COR-L47 (cell line): ENCODE results near the gene GLDN.
A peak's percentile ranks its signal among the peaks of the same experiment; 100 is the strongest.

Experiments
- DNase-seq: peaks from one replicate; lab custom pipeline; 2025; lab: John Stamatoyannopoulos, UW

The GLDN gene

GRCh38 chr15:51322621-51323296 is 18.7 kb upstream of the GLDN start:
- no peak for DNase-seq

GRCh38 chr15:51323749-51324148 is 17.7 kb upstream of the GLDN start:
- DNase-seq = no peak

DNA sequence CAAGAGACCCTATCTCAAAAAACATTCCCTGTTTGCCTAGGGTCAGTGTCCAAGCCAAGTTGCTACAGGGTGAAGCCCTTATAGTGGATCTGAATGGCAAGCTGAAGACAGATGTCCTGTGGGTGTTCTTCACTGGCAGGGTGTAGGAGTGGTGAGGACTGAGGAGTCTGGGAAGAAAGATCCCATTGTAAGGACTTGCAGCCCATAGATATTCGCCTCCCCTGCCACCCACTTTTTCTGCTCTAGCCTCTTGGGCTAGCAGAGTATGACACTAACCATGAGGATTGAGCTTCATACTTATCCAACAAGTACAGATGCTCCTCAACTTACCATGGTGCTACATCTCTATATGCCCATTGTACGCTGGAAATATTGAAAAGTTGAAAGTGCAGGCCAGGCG is 16.3 kb upstream of the GLDN start:
- DNase-seq = no peak

GRCh38 chr15:51327081-51327480 is 14.4 kb upstream of the GLDN start:
- DNase-seq = peak; percentile 17

GRCh38 chr15:51328926-51329325 is 12.5 kb upstream of the GLDN start:
- DNase-seq = no peak

DNA sequence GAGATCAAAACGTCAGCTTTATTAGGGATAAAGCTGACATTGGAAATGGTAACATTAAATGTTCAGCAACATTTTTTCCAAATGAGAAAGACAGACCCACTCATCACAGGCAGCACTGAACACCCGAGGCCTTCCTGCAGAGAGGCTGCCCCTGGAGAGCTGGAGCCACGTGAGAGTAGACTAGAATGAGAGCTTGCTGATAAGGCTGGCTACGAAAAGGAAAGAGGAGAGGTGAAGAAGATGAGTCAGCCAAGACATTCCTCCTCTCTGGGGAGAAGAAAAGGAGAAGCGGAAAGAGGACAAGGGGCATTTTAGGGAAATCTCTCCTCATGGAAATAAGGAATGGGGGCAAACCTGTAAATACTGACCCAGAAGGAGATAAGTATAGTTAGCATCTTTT is 10.3 kb upstream of the GLDN start:
- DNase-seq = no peak

DNA sequence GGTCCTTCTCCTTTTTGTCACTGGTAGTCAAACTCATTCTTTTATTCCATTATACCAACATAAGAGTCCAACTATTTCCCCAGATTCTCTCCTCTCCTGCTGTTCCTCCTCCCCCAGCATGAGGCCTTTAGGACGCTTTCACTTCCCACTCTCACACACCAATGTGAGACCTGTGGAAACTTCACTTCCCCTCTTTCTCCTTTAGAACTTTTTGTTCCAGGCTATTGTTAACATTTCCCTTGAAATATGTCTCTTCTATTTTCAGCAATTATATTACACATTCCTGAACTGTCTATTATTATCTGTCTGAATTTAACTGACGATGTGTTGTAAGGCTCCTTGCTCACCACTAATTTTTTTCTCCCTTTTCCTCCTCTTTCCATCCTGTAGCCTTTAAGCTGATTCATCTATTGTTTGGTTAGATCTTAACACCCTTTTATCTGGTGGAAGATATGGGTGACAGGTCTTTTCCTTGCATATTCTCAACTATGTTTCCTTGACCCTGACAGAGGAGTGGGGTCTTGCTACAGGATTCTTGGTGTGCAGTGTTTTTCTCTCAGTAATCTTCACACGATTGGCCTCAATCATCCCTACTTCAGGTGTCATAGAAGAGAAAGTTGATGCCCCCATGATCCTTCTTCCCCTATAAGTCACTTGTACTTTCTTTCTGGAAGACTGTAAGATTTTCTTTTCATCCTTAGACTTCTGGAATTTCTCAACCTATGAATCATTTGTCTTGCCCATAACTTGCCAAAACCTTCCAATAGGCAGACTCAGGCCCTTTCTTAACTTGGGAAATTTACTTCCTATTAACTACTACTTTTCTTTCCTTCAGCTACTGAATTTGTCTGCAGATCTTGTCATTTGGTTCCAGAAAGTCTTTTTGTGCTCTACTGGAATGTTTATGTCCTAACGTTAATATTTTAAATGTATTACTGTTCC is 9.0 kb upstream of the GLDN start:
- DNase-seq = no peak

GRCh38 chr15:51333571-51333970 is 7.9 kb upstream of the GLDN start:
- no peak for DNase-seq

DNA sequence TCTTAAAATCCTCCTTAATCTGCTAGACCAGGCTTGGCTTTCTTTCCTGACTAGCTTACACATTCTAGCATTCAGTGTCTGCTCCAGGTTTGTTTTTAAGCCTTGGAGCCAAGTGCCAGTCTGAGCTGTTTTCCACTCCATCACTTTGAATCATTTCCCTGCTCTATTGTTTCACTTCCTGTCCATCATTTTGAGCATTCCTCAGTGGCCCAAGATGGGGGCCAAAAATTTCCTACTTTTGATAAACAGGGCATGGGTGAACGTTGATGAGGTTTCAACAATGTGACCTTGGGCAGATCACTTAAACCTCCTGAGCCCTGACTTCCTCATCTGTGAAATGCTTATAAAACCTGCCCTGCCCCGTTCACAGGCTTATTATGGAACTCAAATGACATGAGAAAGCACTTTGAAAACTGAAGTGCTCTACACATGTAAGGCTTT is 7.4 kb upstream of the GLDN start:
- no peak for DNase-seq

DNA sequence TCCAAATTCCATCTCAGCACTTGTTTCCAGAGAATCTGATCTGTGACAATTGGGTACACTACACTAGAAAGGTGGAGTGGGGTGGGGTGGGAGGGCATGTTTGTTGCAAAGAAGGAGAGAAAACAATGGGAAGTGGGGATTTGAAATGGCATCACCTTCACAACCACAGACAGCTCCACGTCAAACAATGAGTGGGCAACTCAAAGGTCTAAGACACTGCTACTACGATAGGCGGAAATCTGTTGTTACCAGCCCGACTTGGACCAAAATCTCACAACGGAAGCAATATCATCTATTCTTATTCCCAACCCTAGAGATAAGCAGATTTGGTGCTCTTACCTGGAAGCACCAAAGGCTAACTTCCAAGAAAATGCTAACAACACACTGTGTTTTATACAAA is 6.4 kb upstream of the GLDN start:
- no peak for DNase-seq

GRCh38 chr15:51335538-51336410 is 5.7 kb upstream of the GLDN start:
- DNase-seq = no peak

DNA sequence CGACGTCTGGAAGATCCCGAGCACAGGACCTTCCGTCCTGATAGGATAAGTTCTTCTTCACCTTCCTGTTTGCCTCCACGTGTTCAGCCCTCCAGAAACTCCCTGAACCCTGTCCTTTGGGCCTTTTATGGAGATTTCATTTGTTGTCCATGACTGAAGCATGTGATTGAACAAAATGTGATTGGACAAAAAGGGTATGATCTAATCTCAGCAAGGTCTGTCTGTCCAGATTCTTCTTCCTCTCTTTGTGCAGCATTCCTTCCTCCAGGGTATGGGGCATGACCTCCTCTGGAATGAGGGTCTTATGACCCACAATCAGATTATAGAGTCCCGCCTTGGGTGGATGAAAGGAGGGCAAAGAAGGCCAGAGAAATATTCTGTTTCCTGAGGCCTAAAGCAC is 3.0 kb upstream of the GLDN start, which contains the start of gene CYP19A1:
Gene CYP19A1 (minus strand): TSS at position 101 of the 400 bp plus-strand sequence. CDS start 95,684 bp downstream, outside the sequence.
- DNase-seq = no peak

DNA sequence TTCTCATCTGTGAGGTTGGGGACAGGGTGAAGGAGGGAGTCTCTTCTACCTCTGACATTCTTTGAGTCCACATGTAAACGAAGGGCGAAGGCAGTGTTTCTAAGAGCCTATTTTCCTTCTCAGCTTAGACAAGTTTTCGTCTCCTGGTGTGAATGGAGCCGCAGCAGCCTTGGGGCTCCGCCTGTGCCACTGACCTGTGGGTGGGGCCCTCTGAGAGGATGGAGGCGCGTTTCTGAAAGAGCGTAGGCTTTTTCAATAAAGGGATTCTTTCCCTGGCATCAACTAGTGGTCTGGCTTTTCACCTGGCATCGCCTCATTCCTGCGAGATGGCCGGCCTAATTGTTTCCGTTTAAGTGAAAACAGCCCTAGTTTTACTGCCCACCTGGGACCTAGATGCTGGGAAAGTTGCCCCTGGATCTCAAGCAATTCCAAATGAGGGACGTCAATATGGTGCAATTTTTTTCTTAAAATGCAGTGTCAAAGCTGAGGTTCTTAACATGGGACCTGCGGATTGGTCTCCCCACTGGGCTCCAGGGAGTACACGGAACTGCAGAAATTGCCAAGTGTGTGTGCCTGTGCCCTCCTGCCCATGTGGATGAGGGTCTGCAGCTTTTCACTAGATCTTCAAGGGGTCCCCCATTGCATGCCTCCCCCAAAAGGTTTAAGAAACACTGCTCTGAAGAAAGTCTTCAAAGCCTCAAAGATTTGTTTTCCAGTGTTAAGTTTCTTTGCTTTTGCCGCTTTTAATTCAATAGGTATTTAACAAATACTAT is 958 bp downstream of the GLDN start:
- peak; percentile 7 for DNase-seq

GRCh38 chr15:51343466-51343865 is 2.0 kb downstream of the GLDN start:
- no peak for DNase-seq

DNA sequence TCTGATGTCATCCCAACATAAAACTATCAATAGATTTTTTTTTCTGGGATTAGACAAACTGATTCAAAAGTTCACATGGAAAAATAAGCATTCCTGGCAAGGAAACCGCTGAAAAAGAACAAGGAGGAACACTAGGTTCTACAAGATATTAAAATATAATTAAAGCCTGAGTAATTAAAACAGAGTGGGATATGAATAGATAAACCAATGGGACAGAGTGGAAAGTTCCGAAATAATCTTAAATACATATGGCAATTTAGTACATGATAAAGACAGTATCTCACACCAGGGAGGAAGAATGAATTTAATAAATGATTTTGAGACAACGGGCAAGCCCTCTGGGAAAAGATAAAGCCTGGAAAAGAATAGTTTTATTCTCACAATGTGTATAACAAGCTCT is 4.7 kb downstream of the GLDN start:
- DNase-seq = no peak

DNA sequence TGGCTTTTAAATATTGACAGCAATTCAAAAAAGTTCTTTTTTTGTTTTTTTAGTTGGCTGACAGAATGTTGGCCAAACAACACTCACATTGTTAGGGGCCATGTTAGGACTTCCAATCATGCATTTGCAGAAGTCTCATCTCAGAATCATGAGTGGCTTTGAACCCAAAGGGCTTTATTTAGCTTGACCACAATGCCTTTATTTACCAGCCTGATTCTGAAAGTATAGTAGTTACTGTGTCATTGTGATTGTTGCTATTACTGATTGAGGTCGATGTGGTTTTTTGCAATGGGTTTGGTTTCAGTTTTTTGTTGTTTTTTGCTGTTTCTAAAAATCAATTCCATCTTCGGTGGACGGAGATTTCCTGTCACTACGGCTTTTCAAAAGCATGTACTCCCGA is 7.2 kb downstream of the GLDN start:
- DNase-seq = no peak

DNA sequence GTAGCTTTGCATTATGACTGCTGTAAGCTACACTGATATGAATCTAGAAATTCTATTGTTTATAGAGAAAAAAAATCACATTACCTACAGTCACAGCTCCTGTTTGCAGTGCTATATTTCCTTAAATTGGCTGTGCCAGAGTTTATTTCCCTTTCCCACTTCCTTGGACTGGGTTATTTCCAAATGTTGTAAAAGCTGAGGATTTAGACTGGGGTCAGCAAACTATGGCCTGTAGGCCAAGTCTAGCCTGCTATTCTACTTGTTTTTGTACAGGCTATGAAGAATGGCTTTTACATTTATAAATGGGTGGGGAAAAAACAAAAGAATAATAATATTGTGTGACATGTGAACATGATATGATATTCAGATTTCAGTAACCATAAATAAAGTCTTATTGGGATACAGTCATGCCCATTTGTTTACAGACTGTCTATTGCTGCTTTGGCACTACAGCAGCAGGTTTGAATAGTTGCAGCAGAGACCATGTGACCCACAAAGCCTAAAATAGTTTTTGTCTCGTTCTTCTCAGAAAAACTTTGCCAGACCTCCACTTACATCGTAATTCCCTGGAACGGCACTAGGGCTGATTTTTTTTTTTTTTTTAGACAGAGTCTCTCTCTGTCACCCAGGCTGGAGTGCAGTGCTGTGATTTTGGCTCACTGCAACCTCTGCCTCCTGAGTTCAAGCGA is 7.8 kb downstream of the GLDN start:
- no peak for DNase-seq

DNA sequence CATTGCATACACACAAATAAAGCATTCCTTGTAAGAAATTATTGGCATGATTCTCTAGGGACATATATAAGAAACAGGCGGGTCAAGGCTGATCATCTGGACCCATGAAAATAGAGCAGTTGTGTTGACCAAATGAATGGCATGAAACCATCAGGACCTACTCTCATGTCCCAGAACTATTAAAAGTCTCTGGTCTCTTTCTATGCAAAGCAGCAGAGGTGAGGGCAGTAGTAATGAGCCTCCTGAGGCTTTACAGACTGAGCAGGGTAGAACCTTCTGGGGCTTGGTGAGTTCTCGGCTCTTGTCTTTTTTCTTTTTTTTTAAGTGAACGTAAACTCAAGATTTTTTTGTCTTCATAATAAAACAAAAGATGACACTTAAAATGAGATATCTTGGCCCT is 9.3 kb downstream of the GLDN start:
- no peak for DNase-seq

DNA sequence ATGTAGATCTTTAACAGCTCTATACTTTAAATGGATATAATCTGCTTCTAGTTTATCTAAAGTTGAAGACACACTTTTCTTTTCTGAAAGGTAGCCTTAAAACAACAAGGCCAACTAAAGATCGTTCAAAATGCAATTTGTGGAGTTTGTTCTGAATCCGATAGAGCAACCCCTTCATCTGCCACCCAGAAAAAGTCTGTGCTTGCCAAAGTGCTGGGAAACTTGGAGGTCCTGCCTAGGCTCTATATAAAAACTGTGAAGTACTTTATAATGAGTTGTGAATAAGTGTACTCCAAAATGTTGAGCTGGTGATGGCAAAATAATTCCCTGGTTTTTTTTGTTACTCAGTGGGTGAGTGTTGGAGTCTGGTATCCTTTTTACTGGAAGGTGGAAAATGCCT is 12.5 kb downstream of the GLDN start:
- no peak for DNase-seq

DNA sequence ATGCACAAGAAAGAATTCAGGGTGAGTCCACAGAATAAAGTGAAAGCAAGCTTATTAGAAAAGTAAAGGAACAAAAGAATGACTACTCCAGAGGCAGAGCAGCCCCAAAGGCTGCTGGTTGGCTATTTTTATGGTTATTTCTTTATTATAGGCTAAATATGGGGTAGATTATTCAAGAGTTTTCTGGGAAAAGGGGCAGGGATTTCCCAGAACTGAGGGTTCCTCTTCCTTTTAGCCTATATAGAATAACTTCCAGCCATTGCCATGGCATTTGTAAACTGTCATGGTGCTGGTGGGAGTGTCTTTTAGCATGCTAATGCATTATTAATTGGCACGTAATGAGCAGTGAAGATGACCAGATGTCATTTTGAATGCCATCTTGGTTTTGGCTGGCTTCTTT is 13.6 kb downstream of the GLDN start:
- no peak for DNase-seq

- no peak for DNase-seq
These were observed 14.7 kb downstream of the GLDN start for GRCh38 chr15:51356147-51356546.
